ENCODE measurements around the gene USH2A.

GRCh38 chr1:215744419-215744818 is 678.8 kb downstream of the USH2A start:
- TF ChIP-seq POLR2A (IDR thresholded peaks at IDR 0.05) (no peak), CTCF (IDR thresholded peaks at IDR 0.05) (no peak), EP300 (IDR thresholded peaks at IDR 0.05) (no peak)
